OCI-LY1 (cell line): Measurements from ENCODE around the gene PIK3R4.

ENCODE experiments used
- H2AFZ ChIP-seq: fragments of 200-600 bp; sonication (generic), shearing (Covaris generic); 2 replicates; pipeline ENCODE4 v1.6.0; 2014; ENCODE audit warnings: antibody characterized with exemption, mild to moderate bottlenecking, low read length
- H3F3A ChIP-seq: fragments of 200-600 bp; sonication (generic), shearing (Covaris generic); 2 replicates; pipeline ENCODE4 v1.6.0; 2014; ENCODE audit warnings: mild to moderate bottlenecking, antibody characterized with exemption, low read length, moderate library complexity; ENCODE audit not compliant: insufficient read depth
- H3K27ac ChIP-seq: fragments of 200-600 bp; sonication (generic); 2 replicates; pipeline ENCODE4 v1.5.1; 2014; ENCODE audit warnings: low read length, mixed run types, mild to moderate bottlenecking, low read depth; ENCODE audit not compliant: poor library complexity, severe bottlenecking
- H3K27me3 ChIP-seq: fragments of 200-600 bp; sonication (generic); 2 replicates; pipeline ENCODE4 v1.6.0; 2014; ENCODE audit warnings: antibody characterized with exemption, mild to moderate bottlenecking, low read length, moderate library complexity; ENCODE audit not compliant: insufficient read depth
- H3K36me3 ChIP-seq: fragments of 200-600 bp; sonication (generic); 2 replicates; pipeline ENCODE4 v1.6.1; 2014; ENCODE audit warnings: mild to moderate bottlenecking, antibody characterized with exemption, low read length, moderate library complexity, mixed read lengths; ENCODE audit not compliant: insufficient read depth
- H3K4me1 ChIP-seq: fragments of 200-600 bp; sonication (generic); 2 replicates; pipeline ENCODE4 v1.5.1; 2014; ENCODE audit warnings: mild to moderate bottlenecking, low read length, moderate library complexity; ENCODE audit not compliant: insufficient read depth, severe bottlenecking
- H3K4me2 ChIP-seq: fragments of 200-600 bp; sonication (generic), shearing (Covaris generic); 2 replicates; pipeline ENCODE4 v1.6.1; 2014; ENCODE audit warnings: low read length
- H3K4me3 ChIP-seq: fragments of 200-600 bp; sonication (generic); 2 replicates; pipeline ENCODE4 v1.5.1; 2014; ENCODE audit warnings: low read length, low read depth, mild to moderate bottlenecking, mixed read lengths; ENCODE audit not compliant: poor library complexity, severe bottlenecking
- H3K79me2 ChIP-seq: fragments of 200-600 bp; shearing (Covaris generic); 2 replicates; pipeline ENCODE4 v1.6.1; 2016; ENCODE audit warnings: mixed run types, low read length, mixed read lengths; ENCODE audit not compliant: insufficient read depth
- H3K9ac ChIP-seq: fragments of 200-600 bp; sonication (generic), shearing (Covaris generic); 2 replicates; pipeline ENCODE4 v1.6.1; 2014; ENCODE audit warnings: mild to moderate bottlenecking, low read length, mixed read lengths
- H3K9me2 ChIP-seq: fragments of 200-600 bp; sonication (generic), shearing (Covaris generic); 2 replicates; pipeline ENCODE4 v1.6.1; 2014; ENCODE audit warnings: low read depth, mild to moderate bottlenecking, low read length, mixed read lengths
- H3K9me3 ChIP-seq: fragments of 200-600 bp; shearing (Covaris generic); 2 replicates; pipeline ENCODE4 v1.6.1; 2014; ENCODE audit warnings: low read length, mixed read lengths
- H4K20me1 ChIP-seq: fragments of 200-600 bp; sonication (generic), shearing (Covaris generic); 2 replicates; pipeline ENCODE4 v1.6.0; 2016; ENCODE audit warnings: mild to moderate bottlenecking, low read length; ENCODE audit not compliant: insufficient read depth
- EZH2 ChIP-seq: fragments of 200-600 bp; sonication (generic), shearing (Covaris generic); IDR thresholded peaks from 2 replicates; pipeline ENCODE4 v1.8.0; 2017; ENCODE audit warnings: borderline replicate concordance, mixed run types, mild to moderate bottlenecking, antibody characterized with exemption, low read length, moderate library complexity, mixed read lengths
- TF ChIP-seq, protein P1 (sequence below): fragments of 200-600 bp; sonication (generic), shearing (Covaris generic); IDR thresholded peaks from 2 replicates; pipeline ENCODE4 v1.5.1; 2017; ENCODE audit warnings: mild to moderate bottlenecking, antibody characterized with exemption, low read length, moderate library complexity, mixed read lengths

Gene PIK3R4

DNA sequence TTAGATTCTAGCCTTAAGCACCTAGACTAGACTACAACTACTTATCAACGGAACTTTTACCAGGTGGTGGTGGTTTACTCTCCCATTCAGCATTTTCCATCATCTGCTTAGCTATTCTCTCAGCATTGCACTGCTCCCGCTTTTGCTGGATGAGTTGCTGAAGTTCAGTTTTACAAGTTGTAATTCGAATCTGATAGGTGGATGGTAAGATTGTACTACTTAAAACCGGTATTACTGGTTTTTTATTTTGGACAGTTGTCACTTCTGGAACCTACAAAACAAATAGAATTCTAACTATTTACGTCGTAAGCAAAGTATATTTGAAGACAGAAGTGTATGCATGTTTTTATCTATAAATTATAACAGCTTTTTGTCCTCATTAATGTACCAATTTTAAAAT is 41.1 kb downstream of the PIK3R4 start:
- no peak overlapping the region for H3K27ac ChIP-seq
- peaks cover 59% of the 10 kb centered on the region for H3K36me3 ChIP-seq

DNA sequence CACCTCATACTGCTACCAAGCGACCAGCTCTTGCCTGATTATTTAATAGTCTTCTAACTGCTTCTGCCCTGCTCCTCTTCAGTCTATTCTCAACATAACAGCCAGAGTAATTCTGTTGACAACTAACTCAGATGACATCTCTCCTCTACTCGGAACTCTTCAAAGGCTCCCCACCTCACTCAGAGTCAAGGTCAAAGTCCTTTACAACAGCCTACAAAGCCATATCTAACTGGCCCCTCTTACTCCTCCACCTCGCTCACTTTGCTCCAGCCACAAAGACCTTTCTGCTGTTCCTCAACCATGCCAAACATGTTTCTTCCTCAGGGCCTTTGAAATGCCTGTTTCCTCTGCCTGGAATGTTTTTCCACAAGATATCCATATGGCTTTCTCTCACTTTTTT is 43.6 kb downstream of the PIK3R4 start:
- H3K27ac ChIP-seq = no peak overlapping the region
- H3K36me3 ChIP-seq = peaks cover 72% of the 10 kb centered on the region
- H3K9ac ChIP-seq = no peak overlapping the region
- H3K27me3 ChIP-seq = no peaks in the 10 kb centered on the region
- no peaks in the 10 kb centered on the region; the same call in 1 of the 2 replicates for H3F3A ChIP-seq
- no peaks in the 10 kb centered on the region for H3K9me3 ChIP-seq
- no peaks in the 10 kb centered on the region for H3K79me2 ChIP-seq
- H3K4me3 ChIP-seq = no peak overlapping the region
- H2AFZ ChIP-seq = no peak overlapping the region
- no peak for TF ChIP-seq EZH2
- TF ChIP-seq, protein P1, sequence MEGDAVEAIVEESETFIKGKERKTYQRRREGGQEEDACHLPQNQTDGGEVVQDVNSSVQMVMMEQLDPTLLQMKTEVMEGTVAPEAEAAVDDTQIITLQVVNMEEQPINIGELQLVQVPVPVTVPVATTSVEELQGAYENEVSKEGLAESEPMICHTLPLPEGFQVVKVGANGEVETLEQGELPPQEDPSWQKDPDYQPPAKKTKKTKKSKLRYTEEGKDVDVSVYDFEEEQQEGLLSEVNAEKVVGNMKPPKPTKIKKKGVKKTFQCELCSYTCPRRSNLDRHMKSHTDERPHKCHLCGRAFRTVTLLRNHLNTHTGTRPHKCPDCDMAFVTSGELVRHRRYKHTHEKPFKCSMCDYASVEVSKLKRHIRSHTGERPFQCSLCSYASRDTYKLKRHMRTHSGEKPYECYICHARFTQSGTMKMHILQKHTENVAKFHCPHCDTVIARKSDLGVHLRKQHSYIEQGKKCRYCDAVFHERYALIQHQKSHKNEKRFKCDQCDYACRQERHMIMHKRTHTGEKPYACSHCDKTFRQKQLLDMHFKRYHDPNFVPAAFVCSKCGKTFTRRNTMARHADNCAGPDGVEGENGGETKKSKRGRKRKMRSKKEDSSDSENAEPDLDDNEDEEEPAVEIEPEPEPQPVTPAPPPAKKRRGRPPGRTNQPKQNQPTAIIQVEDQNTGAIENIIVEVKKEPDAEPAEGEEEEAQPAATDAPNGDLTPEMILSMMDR = no peak
- no peaks in the 10 kb centered on the region for H3K9me2 ChIP-seq
- H4K20me1 ChIP-seq = no peaks in the 10 kb centered on the region
- H3K4me2 ChIP-seq = no peak overlapping the region
- H3K4me1 ChIP-seq = no peaks in the 10 kb centered on the region

More for the DNA sequence above, 41.1 kb downstream of the PIK3R4 start:
- Histone ChIP-seq H3K9me2 (no peaks in the 10 kb centered on the region), H3K4me2 (no peak overlapping the region), H3K4me1 (no peaks in the 10 kb centered on the region), H2AFZ (no peak overlapping the region), H3K9ac (no peak overlapping the region), H3K27me3 (no peaks in the 10 kb centered on the region), H3K9me3 (no peaks in the 10 kb centered on the region), H3K4me3 (no peak overlapping the region), H4K20me1 (no peaks in the 10 kb centered on the region), H3F3A (no peaks in the 10 kb centered on the region; the same call in 1 of the 2 replicates), H3K79me2 (no peaks in the 10 kb centered on the region)
- TF ChIP-seq, protein P1 = no peak
- no peak for TF ChIP-seq EZH2

DNA sequence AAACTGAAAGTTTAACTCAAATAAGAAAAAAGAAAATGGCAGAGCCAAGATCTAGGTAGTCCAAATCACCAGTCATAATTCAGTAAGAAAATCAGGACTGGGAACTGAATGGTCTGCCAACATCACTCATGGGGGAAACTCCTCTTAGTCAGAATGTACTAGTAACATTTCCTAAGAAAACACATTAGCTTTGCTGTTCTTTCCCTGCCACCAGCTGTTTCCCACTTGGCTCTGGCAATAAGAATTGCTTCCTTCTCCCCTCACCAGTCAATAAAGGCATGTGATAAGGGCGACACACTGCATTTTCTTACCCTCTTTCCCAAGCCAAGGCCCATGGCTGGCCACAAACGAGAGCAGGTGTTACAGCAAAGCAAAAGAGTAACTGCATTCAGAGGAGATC is 46.1 kb downstream of the PIK3R4 start:
- Histone ChIP-seq H3K4me2 (no peak overlapping the region), H3K9ac (no peak overlapping the region), H2AFZ (no peak overlapping the region), H3K4me3 (no peak overlapping the region), H3K9me2 (no peaks in the 10 kb centered on the region), H3K9me3 (no peaks in the 10 kb centered on the region), H3F3A (no peaks in the 10 kb centered on the region), H4K20me1 (no peaks in the 10 kb centered on the region), H3K27ac (no peak overlapping the region), H3K27me3 (no peaks in the 10 kb centered on the region), H3K4me1 (no peaks in the 10 kb centered on the region), H3K36me3 (peaks cover 65% of the 10 kb centered on the region), H3K79me2 (no peaks in the 10 kb centered on the region)
- no peak for TF ChIP-seq EZH2
- TF ChIP-seq, protein P1 = no peak
